Activated naive CD4-positive, alpha-beta T cell treated with anti-CD3 and anti-CD28 coated beads, Interleukin-2, amount 10 ng/mL, durations not matched to agents 7 days and 5 days (primary cell): ENCODE data around the gene STIMATE.

ENCODE experiments used
- CTCF ChIA-PET: fragments of 350-600 bp; sonication (Branson Sonifier 250); formaldehyde crosslinking; loops from one replicate; lab custom pipeline; 2021; ENCODE audit warnings: antibody characterized with exemption; lab: Charles Lee
- DNase-seq: peaks from one replicate; pipeline ENCODE4 v3.0.0-alpha.2; 2020
- H3K27ac Mint-ChIP-seq: one replicate; pipeline ENCODE4 v1.8.0; 2021; ENCODE audit warnings: mild to moderate bottlenecking, moderate library complexity, mixed read lengths
- H3K27me3 Mint-ChIP-seq: one replicate; pipeline ENCODE4 v1.8.0; 2021; ENCODE audit warnings: mild to moderate bottlenecking, mixed read lengths
- H3K36me3 Mint-ChIP-seq: one replicate; pipeline ENCODE4 v1.8.0; 2021; ENCODE audit warnings: mixed read lengths
- H3K4me1 Mint-ChIP-seq: one replicate; pipeline ENCODE4 v1.8.0; 2021; ENCODE audit warnings: mixed read lengths
- H3K4me3 Mint-ChIP-seq: one replicate; pipeline ENCODE4 v1.8.0; 2021; ENCODE audit warnings: mild to moderate bottlenecking, moderate library complexity, mixed read lengths
- H3K9me3 Mint-ChIP-seq: one replicate; pipeline ENCODE4 v1.8.0; 2021; ENCODE audit warnings: mixed read lengths

The STIMATE gene

DNA sequence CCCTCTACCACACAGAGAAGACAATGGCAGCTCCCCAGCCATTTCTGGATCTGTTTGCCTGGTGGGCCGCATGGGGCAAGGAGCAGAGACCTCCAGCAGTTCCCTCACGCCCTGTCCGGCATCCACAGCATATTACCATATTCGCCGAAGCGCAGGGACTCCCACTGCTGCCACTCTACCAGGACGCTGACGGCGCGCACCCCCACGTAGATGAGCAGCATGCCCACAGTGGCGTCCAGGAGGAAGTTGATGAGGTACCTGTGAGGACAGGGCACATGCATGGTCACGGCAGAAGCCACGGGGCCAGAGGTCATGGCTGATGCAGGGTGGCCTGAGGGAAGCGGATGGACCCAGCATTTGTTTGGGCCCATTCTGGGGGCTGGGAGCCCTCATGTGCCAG is 47.7 kb downstream of the STIMATE start:
- no peak for DNase-seq
- Mint-ChIP-seq H3K4me3 (no peak overlapping the region), H3K4me1 (peaks cover 4% of the 10 kb centered on the region), H3K9me3 (no peaks in the 10 kb centered on the region), H3K36me3 (peaks cover 7% of the 10 kb centered on the region), H3K27me3 (no peaks in the 10 kb centered on the region), H3K27ac (no peak overlapping the region)
- CTCF ChIA-PET: interaction anchor here (1.1 to 2.2 kb wide), 4 partner anchors 11 to 224 kb away, joined by 3 to 8 read pairs (median 5); no protein-coding TSS in a partner anchor

DNA sequence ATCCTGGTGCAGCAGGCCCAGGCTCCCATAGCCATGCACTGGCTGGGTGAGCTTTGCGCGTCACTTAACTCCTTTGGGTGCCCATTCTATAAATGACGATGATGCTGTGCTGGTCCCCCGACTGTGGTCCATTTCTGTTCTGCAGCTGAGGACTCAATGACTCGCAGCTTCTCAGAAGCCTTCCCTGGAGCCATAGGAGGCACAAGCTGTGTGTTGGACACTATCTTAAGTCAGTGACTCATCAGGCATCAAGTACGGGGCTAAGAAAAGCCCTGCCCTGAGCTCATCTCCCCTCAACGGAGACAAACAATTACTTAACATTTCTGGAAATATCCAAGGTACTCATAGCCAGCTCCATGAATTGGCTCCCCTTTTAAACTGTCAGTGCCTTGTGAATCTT is 48.7 kb downstream of the STIMATE start:
- DNase-seq: no peak
- no peak overlapping the region for H3K4me3 Mint-ChIP-seq
- peaks cover 4% of the 10 kb centered on the region for H3K4me1 Mint-ChIP-seq
- H3K27ac Mint-ChIP-seq: no peak overlapping the region
- H3K9me3 Mint-ChIP-seq: no peaks in the 10 kb centered on the region
- H3K36me3 Mint-ChIP-seq: peaks cover 7% of the 10 kb centered on the region
- CTCF ChIA-PET: interaction anchor here (1.1 to 2.5 kb wide), 7 partner anchors 10 to 225 kb away, joined by 3 to 9 read pairs (median 4); no protein-coding TSS in a partner anchor
- H3K27me3 Mint-ChIP-seq: no peaks in the 10 kb centered on the region

DNA sequence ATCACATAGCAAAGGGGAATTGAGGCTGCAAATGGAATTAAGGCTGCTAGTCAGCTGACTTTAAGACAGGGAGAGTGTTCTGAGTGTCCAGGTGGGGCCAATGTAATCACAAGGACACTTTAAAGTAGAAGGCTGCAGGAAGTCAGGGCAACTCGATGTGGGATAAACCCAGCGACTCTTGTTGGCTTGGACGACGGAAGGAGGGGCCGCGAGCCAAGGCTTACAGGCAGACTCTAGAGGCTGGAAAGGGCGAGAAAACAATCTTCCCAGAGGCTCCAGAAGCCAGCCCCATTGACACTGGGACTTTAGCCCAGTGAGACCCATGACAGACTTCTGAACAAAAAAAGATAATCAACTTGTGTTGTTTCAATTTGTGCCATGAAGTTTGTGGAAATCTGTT is 49.6 kb downstream of the STIMATE start:
- no peak for DNase-seq
- no peaks in the 10 kb centered on the region for H3K27me3 Mint-ChIP-seq
- peaks cover 7% of the 10 kb centered on the region for H3K36me3 Mint-ChIP-seq
- peak overlapping the region; percentile 45 for H3K27ac Mint-ChIP-seq
- no peak overlapping the region for H3K4me3 Mint-ChIP-seq
- CTCF ChIA-PET: interaction anchor here (0.9 to 2.5 kb wide), 5 partner anchors 9 to 226 kb away, joined by 3 to 9 read pairs (median 3); no protein-coding TSS in a partner anchor
- H3K4me1 Mint-ChIP-seq: peaks cover 4% of the 10 kb centered on the region
- H3K9me3 Mint-ChIP-seq: no peaks in the 10 kb centered on the region

DNA sequence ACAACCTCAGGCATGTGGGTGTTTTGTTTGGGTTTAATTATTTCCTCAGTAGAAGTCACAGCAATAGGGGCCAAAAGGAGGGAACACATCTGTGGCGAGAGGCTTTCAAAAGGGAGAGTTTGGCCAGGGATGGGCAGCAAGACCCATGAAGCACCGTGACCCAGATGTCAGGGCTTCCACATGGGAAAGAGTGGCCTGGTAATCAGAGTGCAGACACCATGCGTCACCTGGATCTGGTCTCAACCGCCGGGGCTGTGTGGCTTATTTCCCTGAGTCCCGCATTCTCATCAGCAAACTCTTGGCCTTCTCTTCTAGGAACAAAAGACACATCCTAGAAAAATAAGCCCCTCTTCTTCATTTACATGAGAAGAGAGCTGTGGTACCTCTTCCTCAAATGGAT is 50.1 kb downstream of the STIMATE start:
- DNase-seq: no peak
- CTCF ChIA-PET: interaction anchor here (0.9 to 2.5 kb wide), 5 partner anchors 9 to 88 kb away, joined by 3 to 9 read pairs (median 5); no protein-coding TSS in a partner anchor
- Mint-ChIP-seq H3K36me3 (peaks cover 6% of the 10 kb centered on the region), H3K4me3 (no peak overlapping the region), H3K27ac (peak overlapping the region; percentile 45), H3K27me3 (no peaks in the 10 kb centered on the region), H3K4me1 (peaks cover 4% of the 10 kb centered on the region), H3K9me3 (no peaks in the 10 kb centered on the region)

DNA sequence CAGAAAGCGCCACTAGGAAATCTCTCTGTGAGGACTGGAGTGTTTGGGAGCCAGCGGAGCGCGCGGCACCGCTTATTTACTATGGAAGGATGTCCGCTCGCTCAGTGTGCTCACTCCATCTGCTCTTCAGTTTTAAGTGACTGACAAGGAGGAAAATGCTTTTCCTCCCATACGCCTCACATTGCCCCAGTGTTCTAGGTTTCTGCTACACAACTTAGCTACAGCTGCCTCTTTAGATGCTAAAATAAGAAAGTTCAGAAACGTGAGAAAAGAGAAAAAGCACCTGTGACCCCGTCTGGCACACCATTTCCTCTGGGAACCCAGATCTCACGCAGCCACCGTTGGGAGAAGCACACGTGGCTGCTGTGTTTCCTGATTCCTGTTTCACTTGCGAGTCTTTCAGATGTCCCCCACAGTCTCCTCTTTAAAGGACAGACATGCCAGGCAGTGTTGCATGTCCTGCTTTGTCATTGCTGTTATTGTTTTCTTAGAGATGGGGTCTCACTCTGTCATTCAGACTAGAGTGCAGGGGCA is 50.8 kb downstream of the STIMATE start:
- CTCF ChIA-PET: interaction anchor here (0.9 to 2.5 kb wide), 5 partner anchors 8 to 225 kb away, joined by 3 to 9 read pairs (median 5); no protein-coding TSS in a partner anchor
- H3K4me1 Mint-ChIP-seq: peaks cover 4% of the 10 kb centered on the region
- peaks cover 5% of the 10 kb centered on the region for H3K36me3 Mint-ChIP-seq
- DNase-seq: no peak
- no peaks in the 10 kb centered on the region for H3K9me3 Mint-ChIP-seq
- H3K27ac Mint-ChIP-seq: no peak overlapping the region
- H3K4me3 Mint-ChIP-seq: no peak overlapping the region
- H3K27me3 Mint-ChIP-seq: no peaks in the 10 kb centered on the region

DNA sequence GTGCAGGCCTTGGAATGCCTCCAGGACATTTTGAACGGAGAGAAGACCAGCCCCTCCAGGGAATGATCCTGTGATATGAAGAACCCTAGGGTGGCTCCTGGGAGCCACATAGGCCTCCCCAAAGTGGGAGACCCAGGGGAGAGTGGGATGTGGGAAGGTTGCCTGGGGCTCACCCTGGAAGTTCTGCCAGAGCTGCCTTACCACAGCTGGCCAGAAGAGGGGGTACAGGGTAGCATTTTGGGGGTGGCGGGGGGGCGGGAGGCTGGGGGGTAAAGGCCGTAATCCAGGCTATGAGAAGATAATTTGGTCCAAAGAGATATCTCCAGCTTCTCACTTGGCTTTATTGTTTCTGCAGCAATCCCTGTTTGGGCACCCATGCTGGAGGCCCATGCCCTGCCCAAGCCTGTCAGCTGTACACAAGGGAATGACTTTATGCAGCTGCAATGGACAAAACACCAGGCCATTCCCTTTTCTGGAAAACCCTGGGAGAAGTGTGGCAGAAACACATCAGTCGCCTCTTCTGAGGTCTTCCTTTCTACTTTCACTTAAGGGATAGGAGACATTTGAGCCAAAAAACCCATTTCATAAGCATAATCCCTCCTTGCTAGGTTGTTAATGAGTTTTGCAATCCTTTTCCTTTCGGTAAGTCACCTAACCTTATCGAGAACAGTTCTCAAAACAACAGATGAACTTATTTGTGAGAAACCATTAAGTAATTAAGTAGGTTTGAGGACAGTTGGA is 51.5 kb downstream of the STIMATE start:
- DNase-seq: peak; percentile 32
- Mint-ChIP-seq H3K36me3 (peaks cover 6% of the 10 kb centered on the region), H3K4me3 (no peak overlapping the region), H3K27ac (no peak overlapping the region), H3K27me3 (no peaks in the 10 kb centered on the region), H3K9me3 (no peaks in the 10 kb centered on the region), H3K4me1 (peaks cover 4% of the 10 kb centered on the region)
- CTCF ChIA-PET: interaction anchor here (1.0 to 1.8 kb wide), 6 partner anchors 13 to 225 kb away, joined by 3 to 5 read pairs (median 4); no protein-coding TSS in a partner anchor

DNA sequence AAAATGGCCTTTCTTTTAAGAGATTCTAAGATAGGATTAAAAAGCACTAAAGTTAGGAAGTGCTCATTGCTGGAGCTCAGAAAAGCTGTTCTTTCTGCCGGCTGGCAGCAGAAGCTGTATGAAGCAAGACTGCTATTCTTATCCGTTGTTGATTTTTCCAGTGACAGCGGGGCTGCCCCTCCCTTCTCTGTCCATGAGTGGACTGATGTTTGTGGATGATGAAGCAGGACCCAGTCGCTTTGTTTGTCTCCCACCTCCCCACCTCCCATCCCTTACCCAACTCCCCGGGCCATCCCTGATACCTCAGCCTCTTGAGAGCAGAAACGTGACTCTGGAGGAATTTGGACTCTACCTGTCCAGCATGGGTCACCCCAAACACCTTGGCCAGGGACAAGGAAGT is 52.2 kb downstream of the STIMATE start:
- Mint-ChIP-seq H3K4me1 (peaks cover 4% of the 10 kb centered on the region), H3K27ac (no peak overlapping the region), H3K4me3 (no peak overlapping the region), H3K36me3 (peaks cover 7% of the 10 kb centered on the region), H3K27me3 (no peaks in the 10 kb centered on the region), H3K9me3 (no peaks in the 10 kb centered on the region)
- no peak for DNase-seq
- CTCF ChIA-PET: interaction anchor here (1.1 to 1.8 kb wide), 4 partner anchors 13 to 226 kb away, joined by 3 to 4 read pairs (median 4); no protein-coding TSS in a partner anchor

DNA sequence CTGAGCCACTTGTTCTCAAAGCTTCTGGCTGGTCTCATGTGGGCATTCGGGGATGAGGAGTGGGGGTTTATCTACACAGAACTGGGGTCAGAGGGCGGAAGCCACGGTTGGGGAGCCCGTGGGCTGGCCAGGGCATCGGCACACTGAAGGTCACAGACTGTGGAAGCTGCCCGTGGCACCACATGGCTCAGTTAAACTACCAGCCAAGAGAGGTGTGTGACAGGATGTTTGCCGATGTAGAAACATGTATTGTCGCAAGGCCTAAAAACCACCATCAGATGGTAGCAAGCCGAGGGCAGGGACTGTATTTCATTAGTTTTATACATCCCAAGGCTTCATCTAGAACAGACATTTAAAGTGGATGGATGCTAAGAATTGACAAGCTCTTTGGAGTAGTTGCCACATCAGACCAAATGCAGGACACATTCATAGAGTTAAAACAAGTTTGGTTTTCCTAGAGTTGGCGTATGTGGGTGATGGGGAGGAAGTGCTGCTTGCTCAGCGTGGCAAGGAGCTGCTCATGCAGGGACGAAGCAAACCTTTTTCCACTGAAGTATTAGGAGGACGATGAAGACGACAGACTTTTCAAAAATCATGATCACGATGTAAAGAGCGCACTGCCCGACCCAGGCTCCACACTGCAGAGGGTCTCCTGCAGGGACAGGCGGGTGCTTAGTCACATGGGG is 52.9 kb downstream of the STIMATE start:
- no peak for DNase-seq
- Mint-ChIP-seq H3K9me3 (no peaks in the 10 kb centered on the region), H3K36me3 (peaks cover 8% of the 10 kb centered on the region), H3K27me3 (no peaks in the 10 kb centered on the region), H3K27ac (no peak overlapping the region), H3K4me3 (no peak overlapping the region), H3K4me1 (peaks cover 9% of the 10 kb centered on the region)
- CTCF ChIA-PET: interaction anchor here (1.1 to 1.2 kb wide), 3 partner anchors 88 to 227 kb away, joined by 3 to 4 read pairs (median 3); no protein-coding TSS in a partner anchor

DNA sequence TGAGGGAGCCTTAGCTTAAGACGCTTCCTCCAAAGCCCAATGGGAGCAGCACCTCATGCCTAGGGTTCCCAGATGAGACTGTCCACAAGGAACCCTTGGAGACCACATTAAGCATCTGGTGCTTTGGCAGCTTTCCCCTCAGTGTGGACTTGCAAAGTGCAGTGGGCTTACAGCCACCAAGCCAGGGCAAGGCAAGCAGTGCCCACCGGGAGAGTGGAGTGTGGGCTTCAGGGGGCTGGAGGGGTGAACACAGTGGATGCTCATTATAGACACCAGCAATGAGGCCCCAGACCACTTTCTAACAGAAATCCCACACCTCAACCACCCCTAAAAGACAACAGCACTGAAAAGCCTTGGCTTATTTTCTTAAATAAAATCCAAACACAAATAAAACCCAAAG is 53.5 kb downstream of the STIMATE start:
- CTCF ChIA-PET: interaction anchor here (1.1 to 1.2 kb wide), 2 partner anchors 12 to 228 kb away, joined by 3 read pairs; no protein-coding TSS in a partner anchor
- Mint-ChIP-seq H3K4me1 (peaks cover 14% of the 10 kb centered on the region), H3K27me3 (no peaks in the 10 kb centered on the region), H3K36me3 (peaks cover 8% of the 10 kb centered on the region), H3K27ac (no peak overlapping the region), H3K4me3 (no peak overlapping the region), H3K9me3 (no peaks in the 10 kb centered on the region)
- no peak for DNase-seq

DNA sequence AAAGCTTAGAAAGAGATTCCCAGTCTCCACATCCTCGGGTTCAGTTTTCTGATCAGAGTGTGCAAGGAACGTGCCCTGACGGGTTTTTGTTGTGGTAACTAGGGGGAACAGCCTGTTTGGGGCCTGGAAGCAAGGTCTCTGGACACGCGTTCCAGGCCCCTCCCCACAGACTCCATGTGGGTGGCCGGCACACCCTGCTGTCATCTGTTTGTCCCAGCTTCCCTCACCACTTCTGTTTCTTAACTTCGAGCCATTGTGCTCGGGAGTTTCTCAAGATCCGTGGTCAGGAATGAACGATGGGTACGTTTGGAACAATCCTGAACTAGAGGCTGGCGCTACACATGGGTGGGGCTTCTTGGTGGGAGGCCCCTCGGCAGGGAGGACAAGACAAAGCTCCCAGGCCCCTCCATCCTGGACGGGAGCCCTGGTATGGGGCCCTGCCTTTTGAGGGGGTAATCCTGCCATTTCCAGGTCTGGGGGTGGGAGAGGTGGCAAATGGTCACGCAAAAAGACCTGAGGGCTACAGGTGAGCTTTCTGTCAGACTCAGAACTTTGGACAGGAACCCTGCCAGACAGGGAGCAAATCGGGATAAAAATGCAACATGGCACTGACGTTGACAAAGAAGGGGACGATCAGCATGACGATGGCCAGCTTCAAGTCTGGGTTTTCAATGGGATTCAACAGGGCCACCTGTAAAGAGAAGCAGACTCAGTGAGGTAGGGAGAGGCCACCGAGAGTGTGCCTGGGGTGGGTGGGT is 54.1 kb downstream of the STIMATE start:
- H3K4me1 Mint-ChIP-seq: peaks cover 20% of the 10 kb centered on the region
- H3K9me3 Mint-ChIP-seq: no peaks in the 10 kb centered on the region
- peaks cover 8% of the 10 kb centered on the region for H3K36me3 Mint-ChIP-seq
- H3K27ac Mint-ChIP-seq: no peak overlapping the region
- CTCF ChIA-PET: interaction anchor here (1.1 to 1.2 kb wide), 2 partner anchors 11 to 229 kb away, joined by 3 read pairs; no protein-coding TSS in a partner anchor
- H3K27me3 Mint-ChIP-seq: no peaks in the 10 kb centered on the region
- no peak overlapping the region for H3K4me3 Mint-ChIP-seq
- DNase-seq: no peak

DNA sequence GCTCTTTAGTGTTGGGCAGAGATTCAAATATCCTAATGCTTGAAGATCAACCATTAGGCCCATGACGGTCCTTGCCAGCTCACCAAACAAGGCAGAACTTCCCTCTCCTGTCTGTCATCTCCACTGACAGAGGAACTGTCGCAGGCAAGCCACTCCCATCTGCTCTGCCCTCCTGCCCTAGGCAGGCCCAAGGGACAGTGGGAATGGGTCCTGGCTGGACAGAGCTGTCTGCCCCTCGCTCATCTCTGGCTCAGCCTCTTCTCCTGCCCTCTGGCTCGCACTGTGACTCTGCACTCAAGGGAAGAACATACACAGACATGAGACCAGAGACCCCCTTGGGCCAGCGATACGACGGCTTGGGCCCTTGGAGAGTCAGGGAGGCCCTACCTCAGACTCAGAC is 54.9 kb downstream of the STIMATE start:
- no peaks in the 10 kb centered on the region for H3K27me3 Mint-ChIP-seq
- no peak overlapping the region for H3K27ac Mint-ChIP-seq
- H3K4me1 Mint-ChIP-seq: peaks cover 29% of the 10 kb centered on the region
- H3K4me3 Mint-ChIP-seq: no peak overlapping the region
- no peak for DNase-seq
- H3K9me3 Mint-ChIP-seq: no peaks in the 10 kb centered on the region
- CTCF ChIA-PET: no interaction called here
- H3K36me3 Mint-ChIP-seq: peaks cover 12% of the 10 kb centered on the region

DNA sequence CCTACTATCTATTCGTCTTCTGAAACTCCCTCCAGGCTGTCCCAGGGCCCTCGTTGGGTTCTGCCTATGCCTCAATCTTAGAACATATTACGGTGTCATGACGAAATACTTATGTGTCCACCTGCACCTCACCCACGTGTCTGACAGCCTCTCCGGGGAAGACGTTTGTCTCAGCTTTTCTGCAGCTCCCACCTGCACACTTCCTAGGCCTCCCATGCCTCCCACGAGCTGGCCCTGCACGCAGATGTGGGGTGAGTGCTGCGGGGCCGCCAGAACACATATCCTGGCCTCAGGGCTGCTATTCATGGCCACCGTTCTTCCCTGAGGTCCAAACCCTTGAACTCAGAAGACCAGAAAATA is 55.4 kb downstream of the STIMATE start:
- Mint-ChIP-seq H3K27ac (no peak overlapping the region), H3K36me3 (peaks cover 12% of the 10 kb centered on the region), H3K4me1 (peaks cover 33% of the 10 kb centered on the region), H3K4me3 (no peak overlapping the region), H3K9me3 (no peaks in the 10 kb centered on the region), H3K27me3 (no peaks in the 10 kb centered on the region)
- CTCF ChIA-PET: no interaction called here
- DNase-seq: no peak

DNA sequence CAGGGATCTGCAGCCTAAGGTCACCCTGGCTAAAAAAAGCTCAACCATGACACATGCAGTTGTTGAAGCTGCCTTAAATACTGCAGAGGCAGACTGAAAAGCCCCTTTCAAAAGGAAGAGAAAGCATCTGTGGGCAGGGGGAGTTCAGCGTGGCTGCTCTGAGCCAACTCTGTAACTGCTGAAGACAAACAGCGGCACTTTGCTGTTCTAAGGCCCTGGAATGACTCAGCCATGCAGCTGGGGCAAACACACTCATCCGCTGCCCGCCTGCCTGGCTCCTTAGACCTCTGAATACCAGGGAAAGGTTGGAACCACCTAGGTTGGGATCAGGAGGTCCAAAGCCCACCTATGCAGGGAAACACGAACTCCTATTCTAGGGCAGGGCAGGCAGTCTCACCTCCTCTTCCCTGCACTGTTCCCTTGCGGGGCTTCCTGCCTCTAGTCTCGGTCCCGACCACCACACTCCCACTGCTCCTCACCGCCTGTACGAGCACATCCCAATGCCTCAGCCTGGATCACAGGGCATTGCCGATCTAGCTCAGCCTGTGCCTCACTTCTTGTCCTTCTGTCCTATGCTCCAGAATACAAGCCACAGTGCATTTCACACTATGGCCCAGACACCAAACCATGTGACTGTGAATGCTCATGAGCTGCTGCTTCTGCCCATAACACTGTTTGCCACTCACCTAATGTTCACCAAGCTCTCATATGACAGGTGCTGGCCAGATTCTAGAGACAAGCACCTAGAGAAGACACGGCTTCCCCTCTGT is 56.0 kb downstream of the STIMATE start:
- peaks cover 34% of the 10 kb centered on the region for H3K4me1 Mint-ChIP-seq
- no peaks in the 10 kb centered on the region for H3K27me3 Mint-ChIP-seq
- no peaks in the 10 kb centered on the region for H3K9me3 Mint-ChIP-seq
- no peak for DNase-seq
- no peak overlapping the region for H3K27ac Mint-ChIP-seq
- CTCF ChIA-PET: no interaction called here
- H3K36me3 Mint-ChIP-seq: peaks cover 12% of the 10 kb centered on the region
- no peak overlapping the region for H3K4me3 Mint-ChIP-seq
